Endothelial cell (in vitro differentiated cells): ENCODE results near the gene TBL2. TPM values are rescaled to one million over a fixed set of nuclear protein-coding genes. Genes with fewer than 3 reads are reported as not detected.
A peak's percentile ranks its signal among the peaks of the same experiment; 100 is the strongest.
"Not testable (repeated sequence)": the region's sequence is repeated elsewhere in the genome, so short reads cannot be mapped to it uniquely, and the experiment has no call there.

Experiments
- DNase-seq: peaks from one replicate; pipeline ENCODE4 v3.0.0; 2021; ENCODE audit warnings: low spot score
- H3K27ac Mint-ChIP-seq: one replicate; pipeline ENCODE4 v1.8.0; 2021; ENCODE audit warnings: mixed read lengths, inconsistent platforms; ENCODE audit not compliant: unreplicated experiment
- H3K27me3 Mint-ChIP-seq: one replicate; pipeline ENCODE4 v1.8.0; 2021; ENCODE audit warnings: mild to moderate bottlenecking, moderate library complexity, mixed read lengths, inconsistent platforms; ENCODE audit not compliant: unreplicated experiment
- H3K36me3 Mint-ChIP-seq: one replicate; pipeline ENCODE4 v1.8.0; 2021; ENCODE audit warnings: mild to moderate bottlenecking, low read depth, mixed read lengths, inconsistent platforms; ENCODE audit not compliant: unreplicated experiment
- H3K4me1 Mint-ChIP-seq: one replicate; pipeline ENCODE4 v1.8.0; 2021; ENCODE audit warnings: mild to moderate bottlenecking, mixed read lengths, inconsistent platforms; ENCODE audit not compliant: unreplicated experiment
- H3K4me3 Mint-ChIP-seq: one replicate; pipeline ENCODE4 v1.8.0; 2021; ENCODE audit warnings: mild to moderate bottlenecking, mixed read lengths, inconsistent platforms; ENCODE audit not compliant: unreplicated experiment
- H3K9me3 Mint-ChIP-seq: one replicate; pipeline ENCODE4 v1.8.0; 2021; ENCODE audit warnings: mixed read lengths, inconsistent platforms; ENCODE audit not compliant: unreplicated experiment
- CTCF ChIP-seq: fragments of 200-600 bp; sonication (generic); IDR thresholded peaks from one replicate; pipeline ENCODE4 v1.5.0; 2021; ENCODE audit warnings: antibody characterized with exemption; ENCODE audit not compliant: unreplicated experiment
- total RNA-seq: library from RNA; stranded (reverse); fragmentation: NEBNext Ultra II Directional; extraction: Animal tissue kit (Norgen Biotek cat#: 25700); gene quantifications from one replicate; pipeline ENCODE4 v1.2.1, GENCODE V29; 2021; ENCODE audit not compliant: unreplicated experiment

The TBL2 gene
- total RNA-seq, 1 donor from 2014 or later: 22.4 TPM

- peaks cover 5% of the 10 kb centered on the region for H3K4me1 Mint-ChIP-seq
- TF ChIP-seq CTCF: no peak
- H3K4me3 Mint-ChIP-seq: peak within 1 kb of the TSS; percentile 65
- H3K9me3 Mint-ChIP-seq: no peaks in the 10 kb centered on the region
- DNase-seq: peak; percentile 80
- no peak within 1 kb of the TSS for H3K27ac Mint-ChIP-seq
- H3K27me3 Mint-ChIP-seq: peaks cover 3% of the 10 kb centered on the region
- H3K36me3 Mint-ChIP-seq: no peaks in the 10 kb centered on the region
Observed at GRCh38 chr7:73623798-73624668, 45.7 kb upstream of the TBL2 start, which contains the start of gene MLXIPL. Gene MLXIPL, minus strand, starts transcription at chr7:73624522. Its CDS starts 30 bp downstream, at chr7:73624492.

GRCh38 chr7:73622909-73623797 lies 44.8 kb upstream of the TBL2 start:
- H3K27ac Mint-ChIP-seq: no peak overlapping the region
- no peak for TF ChIP-seq CTCF
- no peak for DNase-seq
- H3K27me3 Mint-ChIP-seq: peaks cover 3% of the 10 kb centered on the region
- H3K4me1 Mint-ChIP-seq: peaks cover 5% of the 10 kb centered on the region
- peak overlapping the region; percentile 65 for H3K4me3 Mint-ChIP-seq
- H3K36me3 Mint-ChIP-seq: no peaks in the 10 kb centered on the region
- H3K9me3 Mint-ChIP-seq: no peaks in the 10 kb centered on the region

- peaks cover 5% of the 10 kb centered on the region for H3K4me1 Mint-ChIP-seq
- no peak for DNase-seq
- no peaks in the 10 kb centered on the region for H3K9me3 Mint-ChIP-seq
- H3K4me3 Mint-ChIP-seq: no peak overlapping the region
- peaks cover 3% of the 10 kb centered on the region for H3K27me3 Mint-ChIP-seq
- no peak overlapping the region for H3K27ac Mint-ChIP-seq
- no peaks in the 10 kb centered on the region for H3K36me3 Mint-ChIP-seq
- TF ChIP-seq CTCF: no peak
Observed at GRCh38 chr7:73622527-73622908, 44.1 kb upstream of the TBL2 start.

GRCh38 chr7:73621168-73622063 lies 43.0 kb upstream of the TBL2 start:
- TF ChIP-seq CTCF: no peak
- H3K9me3 Mint-ChIP-seq: no peaks in the 10 kb centered on the region
- H3K27me3 Mint-ChIP-seq: peaks cover 3% of the 10 kb centered on the region
- no peak overlapping the region for H3K27ac Mint-ChIP-seq
- H3K4me3 Mint-ChIP-seq: no peak overlapping the region
- peaks cover 5% of the 10 kb centered on the region for H3K4me1 Mint-ChIP-seq
- no peak for DNase-seq
- no peaks in the 10 kb centered on the region for H3K36me3 Mint-ChIP-seq

- not testable (repeated sequence) for H3K27ac Mint-ChIP-seq, H3K9me3 Mint-ChIP-seq, DNase-seq, H3K36me3 Mint-ChIP-seq, H3K27me3 Mint-ChIP-seq, H3K4me1 Mint-ChIP-seq, H3K4me3 Mint-ChIP-seq
Observed at GRCh38 chr7:73619394-73619793, 41.0 kb upstream of the TBL2 start.
